ENCODE data around the gene VSNL1. TPM values are rescaled to one million over a fixed set of nuclear protein-coding genes. Genes with fewer than 3 reads are reported as not detected.

VSNL1 gene
- total RNA-seq, 1 experiment from 2014 or later = not detected

DNA sequence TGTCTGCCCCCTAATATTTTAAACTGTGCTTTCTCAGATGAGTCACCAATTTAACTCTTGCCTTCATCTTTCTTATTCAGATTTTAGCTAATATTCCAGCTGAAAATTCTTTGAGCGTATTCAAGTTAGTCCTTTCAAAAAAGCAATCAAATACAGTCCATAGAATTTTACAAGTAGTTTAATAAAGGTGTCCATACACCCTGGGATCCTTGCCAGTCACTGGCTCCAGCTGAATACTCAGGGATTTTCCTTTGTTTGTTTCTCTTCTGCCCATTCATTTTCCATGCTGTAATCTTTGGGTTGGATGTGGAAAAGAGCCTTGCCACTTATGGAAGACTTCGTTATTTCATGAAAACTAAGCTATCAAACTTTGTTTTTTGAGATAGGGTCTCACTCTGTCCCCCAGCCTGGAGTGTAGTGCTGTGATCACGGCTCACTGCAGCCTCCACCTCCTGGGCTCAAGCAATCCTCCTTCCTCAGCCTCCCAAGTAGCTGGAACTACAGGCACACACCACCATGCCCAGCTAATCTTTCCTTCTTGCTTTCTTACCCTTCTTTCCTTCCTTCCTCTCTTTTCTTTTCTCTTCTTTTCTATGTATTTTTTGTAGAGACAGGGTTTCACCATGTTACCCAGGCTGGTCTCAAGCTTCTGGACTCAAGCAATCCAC, 34.0 kb downstream of the VSNL1 start:
- intact Hi-C loops (cut with micrococcal nuclease; ENCODE audit: unreplicated experiment) = no loop called here
- Histone ChIP-seq H3F3A (ENCODE audit: insufficient read depth, low read depth) (no peaks in the 10 kb centered on the region; the same call in 1 of the 2 replicates), H3K27ac (no peak overlapping the region)

DNA sequence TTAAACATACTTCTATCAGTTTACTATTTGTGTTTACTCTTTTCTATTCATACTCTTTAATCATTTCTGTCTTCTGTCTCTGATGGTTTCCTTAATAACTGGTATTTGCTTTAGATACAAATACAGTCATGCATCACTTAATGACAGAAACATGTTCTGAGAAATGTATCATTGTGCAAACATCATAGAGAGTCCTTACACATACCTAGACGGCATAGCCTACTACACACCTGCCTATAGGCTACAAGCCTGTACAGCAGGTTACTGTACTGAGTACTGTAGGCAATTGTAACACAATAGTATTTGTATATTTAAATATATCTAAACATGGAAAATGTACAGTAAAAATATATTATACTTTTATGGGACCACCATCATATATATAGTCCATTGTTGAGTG, 36.3 kb downstream of the VSNL1 start:
- CTCF ChIA-PET = no interaction called here
- Histone ChIP-seq H3K27me3 (ENCODE audit: insufficient read depth, low read depth) (no peaks in the 10 kb centered on the region), H3K9me2 (ENCODE audit: insufficient read depth) (no peaks in the 10 kb centered on the region), H2AFZ (no peak overlapping the region; the same call in 1 of the 2 replicates), H3K4me2 (no peak overlapping the region), H3K4me1 (replicated peaks; ENCODE audit: insufficient read depth) (peaks cover 11% of the 10 kb centered on the region), H3K27ac (no peak overlapping the region), H3K79me2 (ENCODE audit: low read depth) (no peaks in the 10 kb centered on the region), H3K9me3 (ENCODE audit: insufficient read depth, low read depth) (no peaks in the 10 kb centered on the region), H4K20me1 (ENCODE audit: insufficient read depth) (no peaks in the 10 kb centered on the region), H3K36me3 (ENCODE audit: low read depth) (no peaks in the 10 kb centered on the region), H3F3A (ENCODE audit: insufficient read depth, low read depth) (no peaks in the 10 kb centered on the region; the same call in 1 of the 2 replicates), H3K4me3 (no peak overlapping the region)
- no TSS peak for BruUV-seq (replicated peaks)
- no peak for TF ChIP-seq EZH2 (IDR thresholded peaks at IDR 0.05; ENCODE audit: low read depth)
- TF ChIP-seq, protein P1, sequence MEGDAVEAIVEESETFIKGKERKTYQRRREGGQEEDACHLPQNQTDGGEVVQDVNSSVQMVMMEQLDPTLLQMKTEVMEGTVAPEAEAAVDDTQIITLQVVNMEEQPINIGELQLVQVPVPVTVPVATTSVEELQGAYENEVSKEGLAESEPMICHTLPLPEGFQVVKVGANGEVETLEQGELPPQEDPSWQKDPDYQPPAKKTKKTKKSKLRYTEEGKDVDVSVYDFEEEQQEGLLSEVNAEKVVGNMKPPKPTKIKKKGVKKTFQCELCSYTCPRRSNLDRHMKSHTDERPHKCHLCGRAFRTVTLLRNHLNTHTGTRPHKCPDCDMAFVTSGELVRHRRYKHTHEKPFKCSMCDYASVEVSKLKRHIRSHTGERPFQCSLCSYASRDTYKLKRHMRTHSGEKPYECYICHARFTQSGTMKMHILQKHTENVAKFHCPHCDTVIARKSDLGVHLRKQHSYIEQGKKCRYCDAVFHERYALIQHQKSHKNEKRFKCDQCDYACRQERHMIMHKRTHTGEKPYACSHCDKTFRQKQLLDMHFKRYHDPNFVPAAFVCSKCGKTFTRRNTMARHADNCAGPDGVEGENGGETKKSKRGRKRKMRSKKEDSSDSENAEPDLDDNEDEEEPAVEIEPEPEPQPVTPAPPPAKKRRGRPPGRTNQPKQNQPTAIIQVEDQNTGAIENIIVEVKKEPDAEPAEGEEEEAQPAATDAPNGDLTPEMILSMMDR (conservative IDR thresholded peaks at IDR 0.05) = no peak
- POLR2A ChIA-PET (ENCODE audit: unreplicated experiment) = no interaction called here
- intact Hi-C loops (cut with micrococcal nuclease; ENCODE audit: unreplicated experiment) = no loop called here
- DNase-seq = no peak

More for the DNA sequence above, 34.0 kb downstream of the VSNL1 start:
- CTCF ChIA-PET = no interaction called here
- no peaks in the 10 kb centered on the region for H3K36me3 ChIP-seq (ENCODE audit: low read depth)
- TF ChIP-seq, protein P1 (conservative IDR thresholded peaks at IDR 0.05) = no peak
- TF ChIP-seq EZH2 (IDR thresholded peaks at IDR 0.05; ENCODE audit: low read depth) = no peak
- H3K4me2 ChIP-seq = no peak overlapping the region
- no peaks in the 10 kb centered on the region for H3K9me3 ChIP-seq (ENCODE audit: insufficient read depth, low read depth)
- POLR2A ChIA-PET (ENCODE audit: unreplicated experiment) = no interaction called here
- BruUV-seq (replicated peaks) = no TSS peak
- H3K4me3 ChIP-seq = no peak overlapping the region
- no peaks in the 10 kb centered on the region for H3K9me2 ChIP-seq (ENCODE audit: insufficient read depth)
- H2AFZ ChIP-seq = no peak overlapping the region
- H3K4me1 ChIP-seq (replicated peaks; ENCODE audit: insufficient read depth) = peaks cover 19% of the 10 kb centered on the region
- no peaks in the 10 kb centered on the region for H3K27me3 ChIP-seq (ENCODE audit: insufficient read depth, low read depth)
- H4K20me1 ChIP-seq (ENCODE audit: insufficient read depth) = no peaks in the 10 kb centered on the region
- DNase-seq = no peak
- H3K79me2 ChIP-seq (ENCODE audit: low read depth) = no peaks in the 10 kb centered on the region

DNA sequence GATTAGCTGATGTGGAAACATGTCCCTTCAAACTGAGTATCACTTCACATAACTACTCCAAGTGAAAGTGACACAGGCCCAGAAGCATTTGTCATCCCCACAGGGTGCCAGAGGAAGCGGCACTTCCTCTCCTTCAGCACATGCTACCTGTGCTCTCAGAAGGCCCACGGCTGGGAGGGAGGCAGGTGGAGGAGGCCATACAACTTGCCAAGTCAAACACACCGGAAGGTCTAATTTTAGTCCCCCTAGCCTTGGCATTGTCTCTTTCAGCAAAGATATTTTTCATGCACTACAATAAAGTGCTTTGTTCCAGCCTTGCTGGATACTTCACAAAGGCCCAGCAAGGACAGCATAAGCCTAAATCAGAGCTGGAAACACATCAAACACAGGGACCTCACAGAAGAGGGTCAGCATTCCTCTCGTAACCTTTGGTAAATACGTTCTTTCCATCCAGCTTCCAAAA, 38.0 kb downstream of the VSNL1 start:
- Histone ChIP-seq H3K4me1 (replicated peaks; ENCODE audit: insufficient read depth) (peaks cover 5% of the 10 kb centered on the region), H3K79me2 (ENCODE audit: low read depth) (no peaks in the 10 kb centered on the region), H3K27me3 (ENCODE audit: insufficient read depth, low read depth) (no peaks in the 10 kb centered on the region), H3K4me3 (no peak overlapping the region), H3F3A (ENCODE audit: insufficient read depth, low read depth) (no peaks in the 10 kb centered on the region; the same call in 1 of the 2 replicates), H2AFZ (no peak overlapping the region), H4K20me1 (ENCODE audit: insufficient read depth) (no peaks in the 10 kb centered on the region), H3K9me3 (ENCODE audit: insufficient read depth, low read depth) (no peaks in the 10 kb centered on the region), H3K27ac (no peak overlapping the region), H3K36me3 (ENCODE audit: low read depth) (no peaks in the 10 kb centered on the region), H3K9me2 (ENCODE audit: insufficient read depth) (no peaks in the 10 kb centered on the region), H3K4me2 (no peak overlapping the region)
- no peak for TF ChIP-seq EZH2 (IDR thresholded peaks at IDR 0.05; ENCODE audit: low read depth)
- TF ChIP-seq, protein P1 (conservative IDR thresholded peaks at IDR 0.05) = no peak
- no peak for DNase-seq
- BruUV-seq (replicated peaks) = no TSS peak
- POLR2A ChIA-PET (ENCODE audit: unreplicated experiment) = no interaction called here
- intact Hi-C loops (cut with micrococcal nuclease; ENCODE audit: unreplicated experiment) = no loop called here
- CTCF ChIA-PET = no interaction called here

Data from PC-9 (cell line).